Thoracic aorta (tissue), 2 donors: Measurements from ENCODE around the gene RRN3. TPM values are rescaled to one million over a fixed set of nuclear protein-coding genes. Genes with fewer than 3 reads are reported as not detected.

Source experiments
- ATAC-seq: fragments of 150-250 bp; one replicate; pipeline ENCODE4 v1.8.0; 2017; ENCODE audit warnings: low read depth; ENCODE audit not compliant: insufficient number of reproducible peaks, low FRiP score
- DNase-seq: peaks from one replicate; pipeline ENCODE4 v3.0.0-alpha.2; 2020; ENCODE audit warnings: low spot score
- H3K27ac ChIP-seq, 2 donors: fragments of 200-600 bp; sonication (generic); 1 replicate in 1 of 2; 2 replicates in 1 of 2; pipeline ENCODE4 v1.5.1; 2016; ENCODE audit warnings: mild to moderate bottlenecking in 2 of 2, moderate library complexity in 2 of 2
- H3K27me3 ChIP-seq: fragments of 200-600 bp; sonication (generic); replicated peaks from 2 replicates; pipeline ENCODE4 v1.6.0; 2016; ENCODE audit warnings: mild to moderate bottlenecking; ENCODE audit not compliant: insufficient read depth
- H3K36me3 ChIP-seq: fragments of 200-600 bp; sonication (generic); one replicate; pipeline ENCODE4 v1.5.1; 2016
- H3K4me1 ChIP-seq, 2 donors: fragments of 200-600 bp; sonication (generic); 1 replicate in 1 of 2; 2 replicates in 1 of 2; pipeline versions ENCODE4 v1.5.1 to v1.6.0; 2016; ENCODE audit warnings: low read depth in 2 of 2, mild to moderate bottlenecking in 1 of 2; ENCODE audit not compliant: control insufficient read depth in 1 of 2
- H3K4me3 ChIP-seq: fragments of 200-600 bp; sonication (generic); 2 replicates; pipeline ENCODE4 v1.5.1; 2016; ENCODE audit warnings: mild to moderate bottlenecking
- H3K9me3 ChIP-seq: fragments of 200-600 bp; sonication (generic); 2 replicates; pipeline ENCODE4 v1.5.1; 2016
- CTCF ChIP-seq: fragments of 200-600 bp; sonication (generic); IDR thresholded peaks from one replicate; pipeline ENCODE4 v1.5.1; 2019; ENCODE audit warnings: antibody characterized with exemption
- total RNA-seq, 2 donors: library from RNA; depleted of rRNA; stranded (reverse); fragments of >200 nt; gene quantifications; one replicate each; pipeline versions ENCODE4 v1.1.0 to v1.2.3, GENCODE V29; 2016

The RRN3 gene
- total RNA-seq, 2 donors from 2014 or later, result 25.0 to 30.2 TPM

DNA sequence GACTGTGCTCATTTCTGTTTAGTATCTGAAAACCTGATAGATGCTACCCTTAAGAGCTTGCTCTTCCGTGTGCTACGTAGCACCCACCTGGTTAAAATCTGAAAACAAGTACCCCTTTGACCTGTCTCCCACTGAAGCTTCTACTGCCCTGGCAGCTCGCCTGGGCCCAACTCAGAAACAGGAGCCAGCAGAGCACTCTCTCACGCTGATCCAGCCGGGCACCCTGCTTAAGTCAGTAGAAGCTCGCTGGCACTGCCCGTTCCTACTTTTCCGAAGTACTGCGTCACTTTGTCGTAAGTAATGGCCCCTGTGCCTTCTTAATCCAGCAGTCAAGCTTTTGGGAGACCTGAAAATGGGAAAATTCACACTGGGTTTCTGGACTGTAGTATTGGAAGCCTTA is 57.1 kb downstream of the RRN3 start:
- no peaks in the 10 kb centered on the region for H3K9me3 ChIP-seq
- H3K36me3 ChIP-seq, result peaks cover 73% of the 10 kb centered on the region
- no peak overlapping the region for H3K27ac ChIP-seq
- TF ChIP-seq CTCF, result no peak
- DNase-seq (no peak), ATAC-seq (no peak)
- no peak overlapping the region for H3K4me3 ChIP-seq
- peaks cover 9 to 10% of the 10 kb centered on the region in 2 donors for H3K4me1 ChIP-seq
- H3K27me3 ChIP-seq, result no peaks in the 10 kb centered on the region

GRCh38 chr16:15035163-15035729 is 58.8 kb downstream of the RRN3 start:
- TF ChIP-seq CTCF, result no peak
- DNase-seq, result no peak
- Histone ChIP-seq H3K4me1 (no peaks in the 10 kb centered on the region), H3K9me3 (no peaks in the 10 kb centered on the region), H3K36me3 (peaks cover 78% of the 10 kb centered on the region), H3K4me3 (no peak overlapping the region), H3K27me3 (no peaks in the 10 kb centered on the region), H3K27ac (peak overlapping the region in 1 of 2 donors; percentile 14)
- ATAC-seq, result no peak

DNA sequence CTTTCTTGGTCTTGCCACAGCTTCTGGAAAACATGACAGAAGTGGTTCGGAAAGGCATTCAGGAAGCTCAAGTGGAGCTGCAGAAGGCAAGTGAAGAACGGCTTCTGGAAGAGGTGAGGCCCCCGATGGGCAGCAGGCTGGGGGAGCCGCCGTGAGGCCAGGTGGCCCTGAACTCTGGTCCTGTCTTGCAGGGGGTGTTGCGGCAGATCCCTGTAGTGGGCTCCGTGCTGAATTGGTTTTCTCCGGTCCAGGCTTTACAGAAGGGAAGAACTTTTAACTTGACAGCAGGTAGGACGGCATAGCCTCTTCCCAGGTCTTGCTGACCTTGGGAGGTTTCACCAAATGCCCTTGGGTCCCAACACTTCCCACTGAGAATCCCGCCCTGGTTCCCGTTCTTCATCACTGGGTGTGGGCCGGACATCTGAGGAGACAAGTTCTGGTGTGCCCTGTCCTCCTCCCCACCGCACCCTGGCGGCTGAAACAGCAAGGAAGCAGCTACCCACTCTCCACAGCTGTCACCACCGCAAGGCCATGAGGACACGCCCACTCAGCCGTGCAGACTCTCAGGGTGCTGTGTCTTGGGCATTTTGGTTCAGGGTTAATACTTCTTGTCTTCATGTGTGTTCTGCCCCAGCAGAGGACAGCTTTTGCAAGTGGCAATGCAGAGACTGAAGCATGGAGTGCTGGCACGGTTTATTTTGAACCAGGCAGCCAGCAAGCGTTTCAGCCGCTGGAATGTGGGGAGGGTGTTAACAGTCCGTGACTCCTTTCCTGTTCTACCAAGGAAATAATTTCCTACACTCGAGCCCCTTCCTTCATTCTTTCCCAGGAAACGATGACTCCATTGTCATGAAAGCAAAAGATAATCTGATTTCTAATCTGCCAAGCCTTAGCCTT is 59.6 kb downstream of the RRN3 start:
- no peak for TF ChIP-seq CTCF
- Histone ChIP-seq H3K27me3 (no peaks in the 10 kb centered on the region), H3K36me3 (peaks cover 72% of the 10 kb centered on the region), H3K4me1 (no peaks in the 10 kb centered on the region), H3K27ac (peak overlapping the region in 1 of 2 donors; percentile 14), H3K9me3 (no peaks in the 10 kb centered on the region), H3K4me3 (no peak overlapping the region)
- no peak for DNase-seq
- ATAC-seq, result no peak

DNA sequence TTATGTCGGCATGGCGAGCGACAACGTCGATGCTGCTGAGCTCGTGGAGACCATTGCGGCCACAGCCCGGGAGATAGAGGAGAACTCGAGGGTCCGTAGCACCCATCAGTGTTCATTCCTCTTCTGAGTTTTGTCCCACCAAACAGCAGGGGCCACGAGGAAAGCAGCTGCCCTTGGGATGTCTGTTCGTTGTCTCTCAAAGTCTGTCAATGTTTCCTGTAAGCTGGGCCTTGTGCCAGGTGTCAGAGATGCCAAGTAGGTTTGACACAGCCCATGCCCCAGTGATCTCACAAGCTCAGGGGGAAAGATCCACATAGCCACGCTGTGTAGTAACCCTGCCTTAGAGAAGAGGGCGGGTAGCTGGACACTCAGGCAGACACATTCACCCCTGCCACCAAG is 60.8 kb downstream of the RRN3 start:
- Histone ChIP-seq H3K27ac (no peak overlapping the region), H3K4me3 (no peak overlapping the region), H3K36me3 (peaks cover 70% of the 10 kb centered on the region), H3K4me1 (peaks cover 0 to 8% of the 10 kb centered on the region in 2 donors), H3K9me3 (no peaks in the 10 kb centered on the region), H3K27me3 (no peaks in the 10 kb centered on the region)
- no peak for TF ChIP-seq CTCF
- DNase-seq (no peak), ATAC-seq (no peak)

GRCh38 chr16:15032547-15033308 is 61.3 kb downstream of the RRN3 start:
- H3K27ac ChIP-seq, result no peak overlapping the region
- H3K4me3 ChIP-seq, result no peak overlapping the region
- H3K9me3 ChIP-seq, result no peaks in the 10 kb centered on the region
- H3K27me3 ChIP-seq, result no peaks in the 10 kb centered on the region
- H3K36me3 ChIP-seq, result peaks cover 65% of the 10 kb centered on the region
- TF ChIP-seq CTCF, result no peak
- no peak for DNase-seq
- ATAC-seq, result no peak
- peaks cover 0 to 9% of the 10 kb centered on the region in 2 donors for H3K4me1 ChIP-seq
